SK-N-SH (cell line): Measurements from ENCODE around the gene CCNA2. TPM values are rescaled to one million over a fixed set of nuclear protein-coding genes. Genes with fewer than 3 reads are reported as not detected.

Source experiments
- CTCF ChIA-PET: fragments of 300-600, 350-600 bp; formaldehyde crosslinking; extraction: SDS; loops from one replicate; lab custom pipeline; 2021; lab: Yijun Ruan, JAX
- POLR2A ChIA-PET: fragments of 350-600 bp; sonication (Branson Sonifier 250); formaldehyde crosslinking; extraction: SDS; loops from one replicate; lab custom pipeline; 2020; ENCODE audit warnings: antibody characterized with exemption, inconsistent platforms; lab: Yijun Ruan, JAX
- DNase-seq: peaks from one replicate; pipeline ENCODE4 v3.0.0; 2012
- H2AFZ ChIP-seq: fragments of 200-600 bp; sonication (generic); 2 replicates; pipeline ENCODE4 v1.8.1; 2016; ENCODE audit warnings: antibody characterized with exemption, mild to moderate bottlenecking, low read depth
- H3F3A ChIP-seq: fragments of 200-600 bp; sonication (generic); replicated peaks from 2 replicates; pipeline ENCODE3; 2016; ENCODE audit warnings: antibody characterized with exemption, mild to moderate bottlenecking; ENCODE audit not compliant: insufficient read depth
- H3K27ac ChIP-seq, 2 experiments: fragments of 200-500 bp in 1 of 2; fragments of 200-600 bp in 1 of 2; sonication (Bioruptor generic) in 1 of 2; sonication (generic), shearing (Covaris generic) in 1 of 2; 2 replicates each; pipeline versions ENCODE4 v1.5.1 to v1.6.1; 2014 to 2016; ENCODE audit warnings: low read depth in 2 of 2, inconsistent platforms in 1 of 2, low read length in 1 of 2, mild to moderate bottlenecking in 1 of 2, mixed read lengths in 1 of 2
- H3K27me3 ChIP-seq: fragments of 200-600 bp; sonication (generic), shearing (Covaris generic); 2 replicates; pipeline ENCODE4 v1.6.1; 2016; ENCODE audit warnings: mixed run types; ENCODE audit not compliant: insufficient read depth
- H3K36me3 ChIP-seq, 2 experiments: fragments of 200-500 bp in 1 of 2; fragments of 200-600 bp in 1 of 2; sonication (Bioruptor generic) in 1 of 2; sonication (generic) in 1 of 2; replicated peaks in 1 of 2; 2 replicates each; pipeline versions ENCODE3 to v1.5.1; 2014 to 2016; ENCODE audit warnings: low read length in 1 of 2, mild to moderate bottlenecking in 1 of 2; ENCODE audit not compliant: insufficient read depth in 2 of 2, control insufficient read depth in 1 of 2
- H3K4me1 ChIP-seq, 2 experiments: fragments of 200-500 bp in 1 of 2; fragments of 200-600 bp in 1 of 2; sonication (Bioruptor generic) in 1 of 2; sonication (generic), shearing (Covaris generic) in 1 of 2; 2 replicates each; pipeline versions ENCODE4 v1.5.1 to v1.6.1; 2014 to 2016; ENCODE audit warnings: low read depth in 1 of 2, low read length in 1 of 2, mixed run types in 1 of 2; ENCODE audit not compliant: insufficient read depth in 2 of 2, control insufficient read depth in 1 of 2
- H3K4me2 ChIP-seq: fragments of 200-600 bp; sonication (generic), shearing (Covaris generic); 2 replicates; pipeline ENCODE4 v1.6.1; 2017; ENCODE audit warnings: mixed run types
- H3K4me3 ChIP-seq, 2 experiments: fragments of 200-500 bp in 1 of 2; fragments of 200-600 bp in 1 of 2; sonication (Bioruptor generic) in 1 of 2; sonication (generic), shearing (Covaris generic) in 1 of 2; 2 replicates each; pipeline versions ENCODE4 v1.5.1 to v1.8.1; 2014 to 2016; ENCODE audit warnings: low read depth in 2 of 2, inconsistent platforms in 1 of 2, low read length in 1 of 2, mild to moderate bottlenecking in 1 of 2, mixed read lengths in 1 of 2, moderate library complexity in 1 of 2
- H3K79me2 ChIP-seq: fragments of 200-600 bp; sonication (generic); 2 replicates; pipeline ENCODE4 v1.8.1; 2017; ENCODE audit warnings: mild to moderate bottlenecking; ENCODE audit not compliant: insufficient read depth
- H3K9ac ChIP-seq: fragments of 200-600 bp; sonication (generic); 2 replicates; pipeline ENCODE4 v1.6.1; 2017; ENCODE audit warnings: mixed run types
- H3K9me2 ChIP-seq: fragments of 200-600 bp; sonication (generic); 2 replicates; pipeline ENCODE4 v1.6.1; 2017; ENCODE audit warnings: mixed run types
- H3K9me3 ChIP-seq: fragments of 200-600 bp; sonication (generic); 2 replicates; pipeline ENCODE4 v1.6.1; 2017; ENCODE audit warnings: mixed run types, mild to moderate bottlenecking, moderate library complexity
- H4K20me1 ChIP-seq: fragments of 200-600 bp; sonication (generic); 2 replicates; pipeline ENCODE4 v1.6.1; 2017; ENCODE audit warnings: mild to moderate bottlenecking, mixed run types; ENCODE audit not compliant: insufficient read depth
- CHD2 ChIP-seq: fragments of 150-350 bp; IDR thresholded peaks from 2 replicates; pipeline ENCODE4 v1.6.1; 2018; ENCODE audit warnings: low read length; ENCODE audit not compliant: partially characterized antibody
- CTCF ChIP-seq: fragments of 200-600 bp; sonication (generic); IDR thresholded peaks from 2 replicates; pipeline ENCODE4 v1.6.1; 2017; ENCODE audit warnings: antibody characterized with exemption, mild to moderate bottlenecking, moderate library complexity
- ELF1 ChIP-seq: IDR thresholded peaks from 2 replicates; pipeline ENCODE4 v1.4.0; 2012
- EP300 ChIP-seq, 2 experiments: IDR thresholded peaks; 2 replicates each; pipeline versions ENCODE4 v1.4.0 to v1.6.1; 2012; ENCODE audit warnings: borderline replicate concordance in 1 of 2, low read depth in 1 of 2, low read length in 1 of 2
- EZH2phosphoT487 ChIP-seq: fragments of 200-600 bp; sonication (generic); IDR thresholded peaks from 2 replicates; pipeline ENCODE4 v1.6.1; 2017; ENCODE audit warnings: low read depth, mixed run types, mild to moderate bottlenecking, antibody characterized with exemption, moderate library complexity, borderline replicate concordance
- FOSL2 ChIP-seq: IDR thresholded peaks from 2 replicates; pipeline ENCODE4 v1.4.0; 2012; ENCODE audit warnings: low read depth, mild to moderate bottlenecking, moderate library complexity, borderline replicate concordance
- GABPA ChIP-seq: IDR thresholded peaks from 2 replicates; pipeline ENCODE4 v1.4.0; 2012; ENCODE audit warnings: low read depth, mild to moderate bottlenecking
- GATA2 ChIP-seq: sonication (generic); formaldehyde crosslinking; IDR thresholded peaks from 2 replicates; pipeline ENCODE4 v1.5.0; 2020; ENCODE audit warnings: mild to moderate bottlenecking, missing genetic modification reagents
- JUND ChIP-seq: IDR thresholded peaks from 2 replicates; pipeline ENCODE4 v1.4.0; 2012
- MXI1 ChIP-seq: IDR thresholded peaks from 2 replicates; pipeline ENCODE4 v1.6.1; 2012; ENCODE audit warnings: mild to moderate bottlenecking, low read depth, low read length, improper control_type of control experiment
- NFIC ChIP-seq: IDR thresholded peaks from 2 replicates; pipeline ENCODE4 v1.4.0; 2012; ENCODE audit warnings: borderline replicate concordance
- PBX3 ChIP-seq: IDR thresholded peaks from 2 replicates; pipeline ENCODE4; 2012
- POLR2AphosphoS5 ChIP-seq: IDR thresholded peaks from 2 replicates; pipeline ENCODE4 v1.6.1; 2012; ENCODE audit warnings: low read depth, low read length
- REST ChIP-seq: IDR thresholded peaks from 2 replicates; pipeline ENCODE4 v1.6.1; 2012; ENCODE audit warnings: mild to moderate bottlenecking, low read depth, low read length, moderate library complexity
- RFX5 ChIP-seq: IDR thresholded peaks from 2 replicates; pipeline ENCODE4 v1.6.1; 2012; ENCODE audit warnings: mild to moderate bottlenecking, improper control_type of control experiment, low read length
- SIN3A ChIP-seq: IDR thresholded peaks from 2 replicates; pipeline ENCODE4 v1.6.1; 2012; ENCODE audit warnings: low read depth, mild to moderate bottlenecking, low read length, moderate library complexity, borderline replicate concordance
- SMC3 ChIP-seq: IDR thresholded peaks from 2 replicates; pipeline ENCODE4 v1.6.1; 2012; ENCODE audit warnings: low read depth, low read length, improper control_type of control experiment
- USF1 ChIP-seq: IDR thresholded peaks from 2 replicates; pipeline ENCODE4 v1.4.0; 2012; ENCODE audit warnings: low read depth, borderline replicate concordance
- YY1 ChIP-seq: IDR thresholded peaks from 2 replicates; pipeline ENCODE4 v1.4.0; 2012; ENCODE audit warnings: low read depth, mild to moderate bottlenecking
- WGBS: methylation state at CpG from one replicate; pipeline ENCODE4 v1.1.6; 2017; ENCODE audit warnings: low lambda C conversion rate; 5-methylcytosine and 5-hydroxymethylcytosine counted together
- polyA plus RNA-seq, 3 experiments: library from polyadenylated mRNA; depleted of rRNA; stranded (reverse); fragments of >200 nt; gene quantifications; 2 replicates each; pipeline ENCODE4 v1.2.3, GENCODE V29; 2012
- TF ChIP-seq, protein P1 (sequence below): fragments of 150-350 bp; IDR thresholded peaks from 2 replicates; pipeline ENCODE4 v1.6.1; 2016; ENCODE audit warnings: mild to moderate bottlenecking, low read depth, low read length

The CCNA2 gene
- polyA plus RNA-seq, 1 of the 3 experiments (the other 2 are of a cell fraction), result 23.8 TPM

GRCh38 chr4:121789960-121790829, 33.5 kb downstream of the CCNA2 start (continued):
- TF ChIP-seq NFIC, result peak; percentile 92
- peak; percentile 80; the same call in 1 of the 2 replicates for TF ChIP-seq POLR2AphosphoS5
- no peak for TF ChIP-seq USF1
- TF ChIP-seq REST, result no peak; the same call in 1 of the 2 replicates
- TF ChIP-seq ELF1, result no peak
- TF ChIP-seq EP300 (IDR thresholded peaks at IDR 0.05; ENCODE audit: borderline replicate concordance in 1 of 2, low read depth in 1 of 2, low read length in 1 of 2), result peak; percentile 72 to 98
- TF ChIP-seq SMC3, result no peak

DNA sequence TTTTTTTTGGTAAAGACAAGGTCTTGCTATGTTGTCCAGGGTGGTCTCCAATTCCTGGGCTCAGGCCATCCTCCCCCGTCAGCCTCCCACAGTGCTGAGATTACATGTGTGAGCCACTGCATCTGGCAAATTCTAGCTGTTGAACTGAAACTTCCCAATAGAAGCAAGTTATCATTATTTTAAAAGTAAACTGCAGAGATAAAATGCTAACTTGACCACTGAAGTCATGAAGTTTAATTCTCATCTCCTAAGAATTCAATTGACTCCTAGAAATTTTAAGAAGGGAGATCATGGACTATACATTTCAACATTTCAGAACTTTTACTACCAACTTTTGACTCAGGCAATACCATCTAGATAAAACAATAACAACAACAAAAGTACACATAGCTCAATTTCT, 34.2 kb downstream of the CCNA2 start:
- peaks cover 60% of the 10 kb centered on the region for H3F3A ChIP-seq
- no peaks in the 10 kb centered on the region for H3K9me3 ChIP-seq
- DNase-seq, result no peak
- no peak overlapping the region for H2AFZ ChIP-seq
- peak overlapping the region in 1 of 2 experiments; percentile 9; a peak in 1 of 4 replicates for H3K4me3 ChIP-seq
- CTCF ChIA-PET, result no interaction called here
- H4K20me1 ChIP-seq, result no peaks in the 10 kb centered on the region
- H3K36me3 ChIP-seq, result no peaks in the 10 kb centered on the region
- no peaks in the 10 kb centered on the region for H3K79me2 ChIP-seq
- TF ChIP-seq JUND (no peak), ELF1 (no peak), RFX5 (no peak), GATA2 (no peak), CTCF (no peak), YY1 (no peak), PBX3 (no peak), MXI1 (no peak), EZH2phosphoT487 (no peak), SIN3A (no peak), FOSL2 (no peak), GABPA (no peak), CHD2 (no peak)
- TF ChIP-seq, protein P1, sequence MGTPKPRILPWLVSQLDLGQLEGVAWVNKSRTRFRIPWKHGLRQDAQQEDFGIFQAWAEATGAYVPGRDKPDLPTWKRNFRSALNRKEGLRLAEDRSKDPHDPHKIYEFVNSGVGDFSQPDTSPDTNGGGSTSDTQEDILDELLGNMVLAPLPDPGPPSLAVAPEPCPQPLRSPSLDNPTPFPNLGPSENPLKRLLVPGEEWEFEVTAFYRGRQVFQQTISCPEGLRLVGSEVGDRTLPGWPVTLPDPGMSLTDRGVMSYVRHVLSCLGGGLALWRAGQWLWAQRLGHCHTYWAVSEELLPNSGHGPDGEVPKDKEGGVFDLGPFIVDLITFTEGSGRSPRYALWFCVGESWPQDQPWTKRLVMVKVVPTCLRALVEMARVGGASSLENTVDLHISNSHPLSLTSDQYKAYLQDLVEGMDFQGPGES, result no peak
- H3K27ac ChIP-seq, result peak overlapping the region; percentile 86 to 95; a peak in 3 of 4 replicates
- H3K4me1 ChIP-seq, result peaks cover 0 to 54% of the 10 kb centered on the region in 2 experiments
- whole genome bisulfite sequencing, result 33% methylated on average over 1 of the region's 1 CpG
- POLR2A ChIA-PET, result no interaction called here
- peak overlapping the region; percentile 55; the same call in 1 of the 2 replicates for H3K9ac ChIP-seq
- H3K4me2 ChIP-seq, result peak overlapping the region; percentile 69
- H3K27me3 ChIP-seq, result no peaks in the 10 kb centered on the region
- no peaks in the 10 kb centered on the region for H3K9me2 ChIP-seq
